HEK293 (cell line): Measurements from ENCODE around the gene THAP4.

Experiments used
- CTCF ChIA-PET: fragments of 350-600 bp; formaldehyde crosslinking; extraction: SDS; loops from one replicate; lab custom pipeline; 2021; ENCODE audit warnings: antibody characterized with exemption; lab: Yijun Ruan, JAX
- POLR2A ChIA-PET: fragments of 300-600 bp; formaldehyde crosslinking; extraction: SDS; loops from one replicate; lab custom pipeline; 2020; ENCODE audit warnings: antibody characterized with exemption, inconsistent platforms; lab: Yijun Ruan, JAX
- H3K27ac ChIP-seq: fragments of 200-500 bp; sonication (Bioruptor generic); 2 replicates; pipeline ENCODE4 v1.5.1; 2014; ENCODE audit warnings: low read depth, low read length, control low read depth, inconsistent platforms; ENCODE audit errors: extremely low read depth
- H3K36me3 ChIP-seq, 2 experiments: fragments of 200-500 bp in 1 of 2; sonication (Bioruptor generic) in 1 of 2; 1 replicate in 1 of 2; 2 replicates in 1 of 2; pipeline ENCODE4 v1.5.1; 2014 to 2017; ENCODE audit warnings: inconsistent platforms in 2 of 2, low read length in 2 of 2; ENCODE audit not compliant: control insufficient read depth in 2 of 2, insufficient read depth in 1 of 2
- H3K4me1 ChIP-seq: fragments of 200-500 bp; sonication (Bioruptor generic); 2 replicates; pipeline ENCODE4 v1.5.1; 2014; ENCODE audit warnings: mild to moderate bottlenecking, low read length, inconsistent platforms; ENCODE audit not compliant: control insufficient read depth, insufficient read depth
- H3K4me3 ChIP-seq: 2 replicates; pipeline ENCODE4 v1.5.1; 2011; ENCODE audit warnings: low read depth, mild to moderate bottlenecking, control low read depth, low read length, moderate library complexity
- H3K9me3 ChIP-seq: fragments of 200-500 bp; sonication (Bioruptor generic); 2 replicates; pipeline ENCODE4 v1.5.1; 2014; ENCODE audit warnings: low read depth, low read length, inconsistent platforms; ENCODE audit not compliant: control insufficient read depth, insufficient read depth
- ATF2 ChIP-seq: fragments of 450-650 bp; formaldehyde crosslinking; IDR thresholded peaks from 2 replicates; pipeline ENCODE4 v1.5.1; 2016; ENCODE audit warnings: missing biosample characterization, missing genetic modification characterization, low read depth
- BCL11A ChIP-seq: fragments of 450-650 bp; formaldehyde crosslinking; IDR thresholded peaks from 2 replicates; pipeline ENCODE4 v1.5.1; 2016; ENCODE audit warnings: low read depth, missing biosample characterization, missing genetic modification characterization
- CTCF ChIP-seq: fragments of 450-650 bp; formaldehyde crosslinking; IDR thresholded peaks from 2 replicates; pipeline ENCODE4 v1.5.1; 2016; ENCODE audit warnings: missing biosample characterization, missing genetic modification characterization
- GLIS1 ChIP-seq: fragments of 450-650 bp; formaldehyde crosslinking; IDR thresholded peaks from 2 replicates; pipeline ENCODE4 v1.5.1; 2016; ENCODE audit warnings: missing biosample characterization, missing genetic modification characterization
- PRDM10 ChIP-seq: fragments of 450-650 bp; formaldehyde crosslinking; IDR thresholded peaks from 2 replicates; pipeline ENCODE4 v1.5.1; 2016; ENCODE audit warnings: missing biosample characterization, missing genetic modification characterization
- SP3 ChIP-seq: fragments of 450-650 bp; formaldehyde crosslinking; IDR thresholded peaks from 2 replicates; pipeline ENCODE4 v1.5.1; 2016; ENCODE audit warnings: missing biosample characterization, missing genetic modification characterization
- ZBTB20 ChIP-seq: fragments of 450-650 bp; formaldehyde crosslinking; IDR thresholded peaks from 2 replicates; pipeline ENCODE4 v1.5.1; 2016; ENCODE audit warnings: missing biosample characterization, missing genetic modification characterization
- ZBTB8A ChIP-seq: fragments of 450-650 bp; formaldehyde crosslinking; IDR thresholded peaks from 2 replicates; pipeline ENCODE4 v1.5.1; 2016; ENCODE audit warnings: missing biosample characterization, missing genetic modification characterization
- ZFHX2 ChIP-seq: fragments of 450-650 bp; formaldehyde crosslinking; conservative IDR thresholded peaks from 2 replicates; pipeline ENCODE4 v1.5.1; 2016; ENCODE audit warnings: missing biosample characterization, missing genetic modification characterization
- ZNF114 ChIP-seq: fragments of 450-650 bp; formaldehyde crosslinking; IDR thresholded peaks from 2 replicates; pipeline ENCODE4 v1.5.0; 2017; ENCODE audit warnings: missing biosample characterization, missing genetic modification characterization
- ZNF157 ChIP-seq: fragments of 450-650 bp; formaldehyde crosslinking; IDR thresholded peaks from 2 replicates; pipeline ENCODE4 v1.5.1; 2016; ENCODE audit warnings: missing biosample characterization, missing genetic modification characterization
- ZNF202 ChIP-seq: fragments of 450-650 bp; formaldehyde crosslinking; IDR thresholded peaks from 2 replicates; pipeline ENCODE4 v1.5.1; 2016; ENCODE audit warnings: missing biosample characterization, missing genetic modification characterization, borderline replicate concordance
- ZNF214 ChIP-seq: fragments of 450-650 bp; formaldehyde crosslinking; IDR thresholded peaks from 2 replicates; pipeline ENCODE4 v1.5.1; 2017; ENCODE audit warnings: missing biosample characterization, mild to moderate bottlenecking, missing genetic modification characterization, borderline replicate concordance
- ZNF280C ChIP-seq: fragments of 450-650 bp; formaldehyde crosslinking; IDR thresholded peaks from 2 replicates; pipeline ENCODE4 v1.5.1; 2016; ENCODE audit warnings: missing biosample characterization, missing genetic modification characterization
- ZNF580 ChIP-seq: fragments of 450-650 bp; formaldehyde crosslinking; IDR thresholded peaks from 2 replicates; pipeline ENCODE4 v1.5.1; 2016; ENCODE audit warnings: missing biosample characterization, missing genetic modification characterization
- ZNF692 ChIP-seq: fragments of 450-650 bp; formaldehyde crosslinking; IDR thresholded peaks from 2 replicates; pipeline ENCODE4 v1.5.1; 2016; ENCODE audit warnings: missing biosample characterization, missing genetic modification characterization
- ZNF830 ChIP-seq: fragments of 450-650 bp; IDR thresholded peaks from 2 replicates; pipeline ENCODE4 v1.5.0; 2018; ENCODE audit warnings: missing biosample characterization, missing genetic modification characterization, low read depth, mild to moderate bottlenecking, moderate library complexity
- ZSCAN4 ChIP-seq: fragments of 450-650 bp; formaldehyde crosslinking; IDR thresholded peaks from 2 replicates; pipeline ENCODE4 v1.5.1; 2017; ENCODE audit warnings: missing biosample characterization, missing genetic modification characterization

THAP4 gene

GRCh38 chr2:241607162-241607885, 29.6 kb downstream of the THAP4 start:
- no peak for TF ChIP-seq ZNF692 (tag by site-specific recombination)
- TF ChIP-seq ZNF157 (tag by site-specific recombination), result no peak
- TF ChIP-seq ATF2 (tag by site-specific recombination), result no peak
- TF ChIP-seq SP3 (tag by site-specific recombination), result no peak
- TF ChIP-seq ZNF202 (tag by site-specific recombination), result no peak
- no peak for TF ChIP-seq ZNF280C (tag by site-specific recombination)
- no peak for TF ChIP-seq ZNF830 (tag by site-specific recombination)
- TF ChIP-seq ZNF214 (tag by site-specific recombination), result no peak
- no peak for TF ChIP-seq BCL11A (tag by site-specific recombination)
- TF ChIP-seq GLIS1, result no peak
- no peak for TF ChIP-seq ZFHX2 (tag by site-specific recombination)
- TF ChIP-seq ZSCAN4, result no peak
- no peak for TF ChIP-seq CTCF (tag by site-specific recombination)
- TF ChIP-seq ZNF580 (tag by site-specific recombination), result no peak
- TF ChIP-seq PRDM10 (tag by site-specific recombination), result no peak
- no peak for TF ChIP-seq ZBTB20 (tag by site-specific recombination)
- TF ChIP-seq ZBTB8A (tag by site-specific recombination), result no peak
- no peak for TF ChIP-seq ZNF114 (tag by site-specific recombination)
- H3K4me3 ChIP-seq, result no peak overlapping the region
- ChIA-PET POLR2A (no interaction called here), CTCF (no interaction called here)
- peaks cover 3% of the 10 kb centered on the region; the same call in 1 of the 2 replicates for H3K4me1 ChIP-seq
- peaks cover 18 to 62% of the 10 kb centered on the region in 2 experiments; a peak in 2 of 3 replicates for H3K36me3 ChIP-seq
- H3K27ac ChIP-seq, result no peak overlapping the region
- H3K9me3 ChIP-seq, result no peaks in the 10 kb centered on the region
